HG02943 (cell line): ENCODE results near the gene SFSWAP.
A peak's percentile ranks its signal among the peaks of the same experiment; 100 is the strongest.
"Not testable (repeated sequence)": the region's sequence is repeated elsewhere in the genome, so short reads cannot be mapped to it uniquely, and the experiment has no call there.

ENCODE experiments used
- ATAC-seq: cut with Tn5 transposase; IDR thresholded peaks from one replicate; pipeline ENCODE4 v1.9.1; 2021; ENCODE audit warnings: mild to moderate bottlenecking, low read depth, moderate library complexity; ENCODE audit not compliant: unreplicated experiment

SFSWAP gene

GRCh38 chr12:131678389-131679181, 32.3 kb upstream of the SFSWAP start:
- ATAC-seq: not testable (repeated sequence)

- ATAC-seq: not testable (repeated sequence)
Observed at GRCh38 chr12:131679186-131679585, 31.7 kb upstream of the SFSWAP start.

DNA sequence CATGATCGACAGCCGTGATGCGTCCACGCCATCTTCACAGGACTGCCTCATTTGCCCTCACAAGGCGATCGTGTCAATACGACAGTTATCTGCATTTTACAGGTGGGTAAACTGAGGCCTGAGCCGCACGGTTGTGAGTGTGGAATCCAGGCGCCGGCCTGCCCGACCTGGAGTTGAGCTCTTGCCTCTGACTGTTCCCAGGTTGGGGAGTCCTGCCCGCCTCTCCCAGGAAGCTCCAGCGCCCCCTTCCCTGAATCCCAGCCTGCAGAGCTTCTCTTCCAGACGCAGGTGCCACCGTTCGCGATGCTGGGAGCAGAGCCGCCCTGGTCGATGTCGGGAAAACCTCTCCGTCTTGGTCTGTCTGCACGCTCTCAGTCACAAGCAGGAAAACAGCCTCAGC, 31.1 kb upstream of the SFSWAP start:
- ATAC-seq: not testable (repeated sequence)

GRCh38 chr12:131680392-131681256, 30.3 kb upstream of the SFSWAP start:
- not testable (repeated sequence) for ATAC-seq

DNA sequence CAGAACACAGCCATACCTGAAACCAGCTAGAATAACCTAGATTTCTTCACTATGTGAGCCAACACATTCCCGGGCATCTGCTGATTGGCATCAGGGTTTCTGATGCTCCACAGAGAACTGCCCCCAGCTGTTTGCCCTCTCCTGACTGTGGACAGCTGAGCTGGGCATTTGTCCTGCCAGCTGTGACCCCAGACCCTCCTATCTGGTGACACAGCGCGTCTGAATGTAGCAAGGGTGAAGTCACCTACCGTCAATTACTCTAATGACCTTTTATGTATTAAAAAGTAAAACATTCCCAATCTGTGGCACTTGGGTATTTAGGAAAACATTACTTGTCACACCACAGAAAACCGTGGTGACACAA, 29.7 kb upstream of the SFSWAP start:
- no peak for ATAC-seq

DNA sequence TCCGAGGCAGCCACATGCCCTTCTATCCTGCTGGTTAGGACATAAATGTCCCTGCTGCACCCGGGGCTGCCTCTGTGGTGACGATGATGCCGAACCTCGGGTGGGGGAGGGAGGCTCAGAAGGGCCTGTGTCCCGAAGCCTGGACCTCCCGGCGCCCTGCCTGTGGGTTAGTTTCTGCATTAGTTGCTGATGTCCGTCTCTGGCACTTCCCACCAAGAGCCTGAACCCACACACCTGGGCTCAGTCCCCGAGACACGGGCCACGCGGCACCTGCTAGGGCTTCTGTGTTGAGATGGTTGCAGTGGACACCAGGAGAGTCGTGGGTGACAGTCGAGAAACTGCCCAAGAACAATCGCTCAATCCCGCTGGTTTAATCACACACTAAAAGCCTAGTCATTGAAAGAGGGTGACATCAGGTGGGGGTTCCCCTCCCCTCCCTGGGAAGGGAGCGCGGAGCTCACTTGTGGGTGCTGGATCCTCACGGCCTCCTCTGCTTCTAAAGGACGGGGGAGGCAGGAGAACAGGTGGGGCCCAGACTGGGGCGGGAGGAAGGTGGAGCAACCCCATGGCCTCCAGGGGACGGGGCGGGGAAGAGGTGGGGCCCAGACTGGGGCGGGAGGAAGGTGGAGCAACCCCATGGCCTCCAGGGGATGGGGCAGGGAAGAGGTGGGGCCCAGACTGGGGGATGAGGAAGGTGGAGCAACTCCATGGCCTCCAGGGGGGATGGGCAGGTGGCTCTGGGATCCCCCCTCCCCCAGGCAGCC, 29.0 kb upstream of the SFSWAP start:
- peak; percentile 85 for ATAC-seq

DNA sequence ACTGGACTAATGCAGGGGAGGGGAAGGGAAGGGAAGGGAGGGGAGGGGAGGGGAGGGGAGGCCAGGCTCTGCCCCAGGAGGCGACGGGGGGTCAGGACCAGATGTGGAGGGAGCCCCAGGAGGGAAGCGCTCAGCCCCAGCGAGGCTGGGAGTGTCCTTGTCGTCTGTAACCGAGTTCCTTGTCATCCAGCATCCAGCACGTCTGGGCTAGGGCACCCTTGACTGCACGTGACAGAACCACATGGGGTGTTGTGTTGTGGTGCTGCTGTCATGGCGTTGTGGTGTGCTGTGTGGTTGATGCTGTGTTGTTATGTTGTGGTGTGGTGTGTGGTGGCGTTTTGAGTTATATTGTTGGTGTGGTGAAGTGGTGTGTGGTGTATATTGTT, 28.4 kb upstream of the SFSWAP start:
- no peak for ATAC-seq

DNA sequence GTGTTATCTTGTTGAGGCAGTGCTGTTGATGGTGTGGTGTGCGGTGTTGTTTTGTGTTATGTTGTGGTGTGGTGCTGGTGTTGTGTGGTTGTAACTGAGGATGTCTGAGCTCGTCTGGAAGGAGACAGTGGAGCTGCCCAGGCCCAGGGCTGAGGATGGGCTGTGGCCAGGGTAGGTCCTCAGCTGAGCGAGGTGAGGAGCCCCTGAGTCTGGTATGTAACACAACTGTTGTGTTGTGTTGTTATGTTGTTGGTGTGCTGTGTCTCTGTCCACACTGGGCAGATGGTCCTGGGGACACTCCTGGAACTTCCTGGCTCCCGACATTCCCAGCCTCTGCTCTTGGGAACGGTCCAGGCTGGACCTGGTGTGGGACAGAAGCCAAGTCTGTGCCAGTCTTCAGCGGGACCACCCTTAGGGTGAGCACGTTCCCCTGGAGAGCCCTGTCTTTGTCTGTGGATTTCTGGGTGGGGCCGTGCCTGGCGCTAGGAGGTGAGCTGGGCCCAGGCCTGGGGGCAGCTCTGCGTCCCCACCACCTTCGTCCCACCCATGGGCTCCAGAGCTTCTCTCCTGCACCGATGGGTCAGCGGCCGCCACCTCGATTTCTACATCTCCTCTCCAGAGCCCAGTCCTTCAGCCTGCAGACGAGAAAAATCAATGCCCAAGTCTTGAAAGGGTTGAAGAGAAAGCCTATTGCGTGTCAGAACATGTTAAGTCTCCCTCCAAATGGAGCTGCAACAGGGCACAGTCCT, 27.4 kb upstream of the SFSWAP start:
- ATAC-seq: no peak

DNA sequence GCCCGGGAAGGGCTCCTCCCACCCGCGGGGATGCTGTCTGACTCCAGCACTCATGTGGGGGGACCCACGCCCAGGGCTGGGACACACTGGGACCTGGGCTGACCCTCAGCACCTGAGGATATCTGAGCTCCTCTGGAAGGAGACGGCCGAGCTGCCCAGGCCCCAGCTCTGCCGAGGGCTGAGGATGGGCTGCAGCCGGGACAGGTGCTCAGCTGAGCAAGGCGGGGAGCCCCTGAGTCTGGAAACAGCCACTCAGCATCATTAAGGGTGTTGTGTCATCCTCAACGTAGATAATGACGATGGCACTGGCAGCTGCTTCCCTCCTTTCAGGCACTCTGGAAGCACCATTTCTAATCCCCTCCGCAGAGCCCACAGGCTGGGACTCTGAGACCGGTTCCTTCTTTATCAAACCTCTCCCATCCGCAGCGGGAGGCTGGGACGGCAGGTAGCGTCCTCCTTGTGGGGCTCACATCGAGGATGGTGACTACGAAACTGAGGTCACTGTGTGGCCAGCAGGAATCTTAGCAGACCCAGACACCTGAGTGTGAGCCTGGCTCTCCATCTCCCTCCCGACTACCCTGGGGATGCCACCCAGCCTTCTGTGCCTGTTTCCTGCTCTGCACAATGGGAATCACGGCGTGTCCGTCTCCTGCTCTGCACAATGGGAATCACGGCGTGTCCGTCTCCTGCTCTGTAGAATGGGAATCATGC, 26.7 kb upstream of the SFSWAP start:
- ATAC-seq: no peak

- no peak for ATAC-seq
Observed at GRCh38 chr12:131687346-131688125, 23.4 kb upstream of the SFSWAP start.

DNA sequence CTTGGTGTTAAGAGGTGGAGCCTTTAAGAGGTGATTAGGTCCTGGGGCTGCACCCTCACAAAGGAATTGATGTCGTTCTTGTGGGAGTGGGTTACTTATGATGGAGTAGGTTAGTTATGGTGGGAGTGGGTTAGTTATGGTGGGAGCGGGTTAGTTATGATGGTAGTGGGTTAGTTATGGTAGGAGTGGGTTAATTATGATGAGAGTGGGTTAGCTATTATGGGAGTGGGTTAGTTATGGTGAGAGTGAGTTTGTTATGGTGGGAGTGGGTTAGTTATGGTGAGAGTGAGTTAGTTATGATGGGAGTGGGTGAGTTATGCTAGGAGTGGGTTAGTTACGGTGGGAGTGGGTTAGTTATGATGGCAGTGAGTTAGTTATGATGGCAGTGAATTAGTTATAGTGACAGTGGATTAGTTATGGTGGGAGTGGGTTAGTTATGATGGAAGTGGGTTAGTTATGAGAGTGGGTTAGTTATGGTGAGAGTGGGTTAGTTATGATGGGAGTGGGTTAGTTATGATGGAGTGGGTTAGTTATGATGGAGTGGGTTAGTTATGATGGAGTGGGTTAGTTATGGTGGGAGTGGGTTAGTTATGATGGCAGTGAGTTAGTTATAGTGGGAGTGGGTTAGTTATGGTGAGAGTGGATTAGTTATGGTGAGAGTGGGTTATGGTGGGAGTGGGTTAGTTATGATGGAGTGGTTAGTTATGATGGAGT, 22.6 kb upstream of the SFSWAP start:
- no peak for ATAC-seq

DNA sequence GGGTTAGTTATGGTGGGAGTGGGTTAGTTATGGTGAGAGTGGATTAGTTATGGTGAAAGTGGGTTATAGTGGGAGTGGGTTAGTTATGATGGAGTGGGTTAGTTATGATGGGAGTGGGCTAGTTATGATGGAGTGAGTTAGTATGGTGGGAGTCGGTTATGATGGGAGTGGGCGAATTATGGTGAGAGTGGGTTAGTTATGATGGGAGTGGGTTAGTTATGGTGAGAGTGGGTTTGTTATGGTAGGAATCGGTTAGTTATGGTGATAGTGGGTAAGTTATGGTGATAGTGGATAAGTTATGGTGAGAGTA, 22.1 kb upstream of the SFSWAP start:
- ATAC-seq: no peak

- no peak for ATAC-seq
Observed at GRCh38 chr12:131690320-131690719, 20.6 kb upstream of the SFSWAP start.

DNA sequence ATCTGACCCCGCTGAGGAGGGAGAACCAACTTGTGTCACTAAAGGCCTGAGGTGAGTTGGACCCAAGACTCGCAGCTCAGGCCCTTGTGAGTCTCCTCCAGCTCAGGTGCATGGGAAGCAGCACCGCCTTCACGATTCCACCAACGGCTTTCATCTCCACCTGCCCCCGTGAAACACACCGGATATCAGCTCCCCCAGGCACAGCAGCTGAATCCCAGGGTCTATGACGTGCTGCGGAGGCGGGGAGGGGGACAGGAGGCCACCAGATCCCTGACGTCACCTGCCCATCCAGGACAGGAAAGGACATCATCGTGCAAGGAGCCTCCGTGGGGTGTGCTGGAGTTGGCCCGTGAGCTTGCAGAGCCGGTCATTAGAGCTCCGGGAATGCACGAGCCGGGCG, 18.5 kb upstream of the SFSWAP start:
- no peak for ATAC-seq

- ATAC-seq: no peak
Observed at GRCh38 chr12:131693149-131693548, 17.7 kb upstream of the SFSWAP start.

GRCh38 chr12:131694116-131694838, 16.6 kb upstream of the SFSWAP start:
- no peak for ATAC-seq

GRCh38 chr12:131695968-131696367, 14.9 kb upstream of the SFSWAP start:
- no peak for ATAC-seq

GRCh38 chr12:131698286-131698685, 12.6 kb upstream of the SFSWAP start:
- no peak for ATAC-seq
